ENCODE measurements around the gene DLGAP4. TPM values are rescaled to one million over a fixed set of nuclear protein-coding genes. Genes with fewer than 3 reads are reported as not detected.

The DLGAP4 gene
- total RNA-seq, 1 donor from 2014 or later = 25.7 TPM

DNA sequence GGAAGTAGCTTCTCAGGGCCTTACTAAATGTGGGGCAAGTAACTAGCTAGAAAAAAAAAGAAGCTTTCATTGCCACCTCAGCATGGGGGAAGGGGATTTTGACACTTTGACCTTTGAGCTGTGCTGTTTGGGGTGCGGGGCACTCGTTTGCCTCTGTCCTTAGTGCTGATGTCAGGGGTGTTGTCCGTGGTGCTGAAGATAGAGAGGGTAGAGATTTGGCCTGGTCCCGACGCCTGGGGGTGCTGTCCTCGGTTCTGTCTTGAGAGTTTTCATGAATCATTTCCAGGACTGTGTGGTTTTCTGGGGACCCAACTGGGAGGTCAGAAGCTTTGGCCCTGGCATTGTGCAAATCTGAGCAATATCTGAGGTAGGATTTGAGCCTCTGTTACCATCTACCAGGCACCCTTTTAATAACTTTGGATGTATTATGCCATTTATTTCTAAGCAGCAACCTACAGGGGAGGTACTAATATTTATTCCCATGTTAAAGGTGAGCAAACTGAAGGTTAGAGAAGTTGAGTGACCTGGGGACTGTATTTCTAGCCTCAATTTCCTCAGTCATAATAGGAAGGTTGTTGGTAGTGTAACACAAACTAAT is 78.0 kb downstream of the DLGAP4 start:
- intact Hi-C loops (cut with micrococcal nuclease) = no loop called here
- DNase-seq (ENCODE audit: low spot score) = peak; percentile 5
- peaks cover 3% of the 10 kb centered on the region for H3K27me3 Mint-ChIP-seq (ENCODE audit: insufficient read depth)
- H3K36me3 Mint-ChIP-seq (ENCODE audit: low read depth) = no peaks in the 10 kb centered on the region
- H3K9me3 Mint-ChIP-seq = no peaks in the 10 kb centered on the region
- no peak overlapping the region for H3K27ac Mint-ChIP-seq
- H3K4me1 Mint-ChIP-seq (ENCODE audit: low read depth) = no peaks in the 10 kb centered on the region
- H3K4me3 Mint-ChIP-seq = no peak overlapping the region

DNA sequence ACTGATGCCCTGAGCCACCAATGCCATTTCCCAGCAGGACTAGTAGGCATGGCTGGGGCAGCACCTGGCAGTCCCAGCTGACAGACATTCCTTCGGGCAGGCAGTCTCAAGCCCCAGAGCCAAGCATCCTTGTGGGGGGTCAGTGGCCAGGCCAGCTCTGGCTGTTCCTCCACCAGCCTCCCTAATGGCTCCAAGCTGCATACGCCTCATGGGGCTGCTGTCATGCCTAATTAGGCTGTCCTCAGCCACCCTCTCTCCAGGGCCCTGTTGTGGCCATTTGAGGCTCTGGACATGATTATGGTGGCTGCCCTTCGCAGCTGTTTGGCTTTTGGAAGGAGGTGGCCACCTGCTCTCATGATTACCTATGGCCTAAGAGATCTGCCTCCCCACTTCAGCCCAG is 79.4 kb downstream of the DLGAP4 start:
- Mint-ChIP-seq H3K36me3 (ENCODE audit: low read depth) (no peaks in the 10 kb centered on the region), H3K4me3 (no peak overlapping the region), H3K9me3 (no peaks in the 10 kb centered on the region), H3K27me3 (ENCODE audit: insufficient read depth) (peaks cover 3% of the 10 kb centered on the region), H3K27ac (no peak overlapping the region), H3K4me1 (ENCODE audit: low read depth) (no peaks in the 10 kb centered on the region)
- DNase-seq (ENCODE audit: low spot score) = no peak
- intact Hi-C loops (cut with micrococcal nuclease) = no loop called here

DNA sequence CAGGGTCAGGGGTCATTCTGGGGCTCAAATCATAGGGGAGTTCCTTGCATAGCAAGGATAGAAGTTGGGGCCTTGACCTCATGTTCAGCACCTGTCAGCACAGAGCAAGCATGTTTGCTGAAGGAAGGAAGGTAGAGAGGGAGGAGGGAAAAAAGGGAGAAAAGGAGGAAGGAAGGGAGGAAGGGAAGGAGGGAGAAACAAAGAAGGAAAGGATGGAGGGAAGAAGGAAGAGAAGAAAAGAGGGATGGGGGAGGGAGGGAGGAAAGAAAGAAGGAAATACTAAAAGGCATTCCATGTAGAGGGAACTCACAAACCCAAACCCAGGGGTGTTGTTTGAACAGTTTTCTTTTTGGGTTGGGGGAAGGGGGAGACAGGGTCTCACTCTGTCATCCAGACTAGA is 80.1 kb downstream of the DLGAP4 start:
- intact Hi-C loops (cut with micrococcal nuclease) = no loop called here
- no peak for DNase-seq (ENCODE audit: low spot score)
- Mint-ChIP-seq H3K9me3 (no peaks in the 10 kb centered on the region), H3K4me3 (no peak overlapping the region), H3K27ac (no peak overlapping the region), H3K4me1 (ENCODE audit: low read depth) (no peaks in the 10 kb centered on the region), H3K27me3 (ENCODE audit: insufficient read depth) (peaks cover 3% of the 10 kb centered on the region), H3K36me3 (ENCODE audit: low read depth) (no peaks in the 10 kb centered on the region)

DNA sequence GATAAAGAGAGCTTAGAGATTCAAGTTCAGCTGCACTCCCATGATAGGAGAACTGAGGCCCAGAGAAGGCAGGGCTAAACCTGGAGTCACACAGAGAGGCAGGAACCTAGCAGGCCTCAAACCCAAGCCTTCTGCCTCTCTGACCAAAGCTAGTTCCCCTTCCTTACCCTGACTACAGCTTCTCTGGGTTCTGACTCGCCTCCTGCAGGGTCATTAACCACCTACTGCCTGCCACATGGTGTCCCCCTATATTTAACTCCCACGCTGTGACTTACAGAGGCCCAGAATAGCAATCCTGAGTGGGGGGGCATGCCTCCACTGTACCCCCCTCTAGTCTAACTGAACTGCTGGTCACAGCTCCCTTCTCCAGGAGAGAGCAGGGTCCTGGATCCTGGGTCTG is 84.1 kb downstream of the DLGAP4 start:
- H3K4me1 Mint-ChIP-seq (ENCODE audit: low read depth) = no peaks in the 10 kb centered on the region
- H3K9me3 Mint-ChIP-seq = no peaks in the 10 kb centered on the region
- H3K36me3 Mint-ChIP-seq (ENCODE audit: low read depth) = no peaks in the 10 kb centered on the region
- H3K4me3 Mint-ChIP-seq = no peak overlapping the region
- peaks cover 3% of the 10 kb centered on the region for H3K27me3 Mint-ChIP-seq (ENCODE audit: insufficient read depth)
- H3K27ac Mint-ChIP-seq = no peak overlapping the region
- no peak for DNase-seq (ENCODE audit: low spot score)
- intact Hi-C loops (cut with micrococcal nuclease) = no loop called here

DNA sequence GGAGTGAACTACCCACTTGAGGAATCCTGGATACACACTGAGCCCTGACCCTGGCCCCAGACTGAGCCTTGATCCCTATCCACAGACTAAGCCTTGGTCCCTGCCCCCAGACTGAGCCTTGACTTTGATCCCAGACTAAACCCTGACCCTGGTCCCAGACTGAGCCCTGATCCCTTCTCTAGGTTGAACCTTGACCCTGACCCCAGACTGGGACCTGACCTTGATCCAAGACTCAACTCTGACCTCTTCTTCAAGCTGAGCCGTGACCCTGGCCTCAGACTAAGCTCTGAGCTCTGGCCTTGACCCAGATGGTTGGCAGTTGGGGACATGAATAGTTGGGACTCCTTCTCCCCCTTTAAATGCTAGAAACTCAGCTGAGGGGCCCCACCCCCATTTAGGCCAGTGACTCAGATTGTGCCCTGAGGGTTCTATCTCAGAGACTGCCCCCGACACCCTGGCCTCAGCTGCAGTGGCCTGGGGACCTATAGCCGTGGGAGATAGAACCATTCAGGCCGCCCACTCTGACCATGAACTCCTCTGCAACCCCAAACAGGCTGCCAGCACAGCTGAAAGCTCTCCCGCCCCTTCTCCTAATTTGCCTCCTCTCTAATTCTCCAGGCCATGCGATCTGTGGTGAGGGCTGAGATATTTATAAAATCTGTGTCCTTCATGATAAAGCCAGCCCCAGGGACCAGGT is 84.7 kb downstream of the DLGAP4 start:
- H3K9me3 Mint-ChIP-seq = no peaks in the 10 kb centered on the region
- intact Hi-C loops (cut with micrococcal nuclease) = no loop called here
- no peak overlapping the region for H3K4me3 Mint-ChIP-seq
- H3K4me1 Mint-ChIP-seq (ENCODE audit: low read depth) = no peaks in the 10 kb centered on the region
- no peak for DNase-seq (ENCODE audit: low spot score)
- H3K36me3 Mint-ChIP-seq (ENCODE audit: low read depth) = no peaks in the 10 kb centered on the region
- no peak overlapping the region for H3K27ac Mint-ChIP-seq
- peaks cover 3% of the 10 kb centered on the region for H3K27me3 Mint-ChIP-seq (ENCODE audit: insufficient read depth)

DNA sequence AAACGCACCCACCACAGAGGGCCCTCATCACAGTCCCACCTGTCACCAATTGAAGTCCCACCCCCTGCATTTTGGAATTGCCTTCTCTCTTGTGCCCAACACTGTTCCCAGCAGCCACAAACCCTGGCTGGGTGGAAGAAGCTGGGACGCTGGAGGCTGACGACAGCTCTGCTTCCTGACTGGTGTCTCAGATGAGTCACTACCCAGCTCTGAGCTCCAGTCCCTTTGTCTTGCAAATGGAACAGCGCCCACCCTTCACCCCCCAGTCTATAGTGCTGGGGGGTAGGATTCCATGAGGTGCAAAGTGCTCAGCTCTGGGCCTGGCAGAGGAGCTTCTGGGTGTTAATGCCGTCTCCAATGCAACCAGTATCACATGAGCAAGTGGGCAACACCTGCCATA is 85.3 kb downstream of the DLGAP4 start:
- H3K9me3 Mint-ChIP-seq = peaks cover 3% of the 10 kb centered on the region
- peaks cover 3% of the 10 kb centered on the region for H3K27me3 Mint-ChIP-seq (ENCODE audit: insufficient read depth)
- no peaks in the 10 kb centered on the region for H3K36me3 Mint-ChIP-seq (ENCODE audit: low read depth)
- H3K4me1 Mint-ChIP-seq (ENCODE audit: low read depth) = no peaks in the 10 kb centered on the region
- intact Hi-C loops (cut with micrococcal nuclease) = no loop called here
- DNase-seq (ENCODE audit: low spot score) = no peak
- H3K27ac Mint-ChIP-seq = no peak overlapping the region
- no peak overlapping the region for H3K4me3 Mint-ChIP-seq

DNA sequence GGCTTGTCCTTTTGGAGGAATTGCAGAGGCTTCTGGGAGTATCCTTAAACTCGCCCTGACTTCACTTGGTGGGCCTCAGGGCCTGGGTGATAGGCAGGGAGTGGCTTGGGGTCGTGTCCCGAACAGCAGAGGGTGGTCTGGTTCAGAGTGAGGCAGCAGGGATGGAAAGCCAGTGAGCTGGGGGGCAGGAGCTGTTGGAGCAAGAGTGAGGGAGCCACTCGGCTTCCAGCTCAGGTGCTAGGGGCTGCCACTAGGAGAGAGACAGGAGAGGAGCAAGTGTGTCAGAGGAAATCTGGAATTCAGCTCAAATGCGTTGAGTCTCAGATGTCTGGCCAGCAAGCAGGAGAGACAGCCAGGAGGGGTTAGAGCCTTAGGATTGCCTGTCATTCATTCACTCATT is 85.8 kb downstream of the DLGAP4 start:
- DNase-seq (ENCODE audit: low spot score) = no peak
- intact Hi-C loops (cut with micrococcal nuclease) = no loop called here
- no peaks in the 10 kb centered on the region for H3K36me3 Mint-ChIP-seq (ENCODE audit: low read depth)
- H3K27me3 Mint-ChIP-seq (ENCODE audit: insufficient read depth) = peaks cover 3% of the 10 kb centered on the region
- no peak overlapping the region for H3K27ac Mint-ChIP-seq
- no peak overlapping the region for H3K4me3 Mint-ChIP-seq
- no peaks in the 10 kb centered on the region for H3K4me1 Mint-ChIP-seq (ENCODE audit: low read depth)
- H3K9me3 Mint-ChIP-seq = peaks cover 4% of the 10 kb centered on the region

DNA sequence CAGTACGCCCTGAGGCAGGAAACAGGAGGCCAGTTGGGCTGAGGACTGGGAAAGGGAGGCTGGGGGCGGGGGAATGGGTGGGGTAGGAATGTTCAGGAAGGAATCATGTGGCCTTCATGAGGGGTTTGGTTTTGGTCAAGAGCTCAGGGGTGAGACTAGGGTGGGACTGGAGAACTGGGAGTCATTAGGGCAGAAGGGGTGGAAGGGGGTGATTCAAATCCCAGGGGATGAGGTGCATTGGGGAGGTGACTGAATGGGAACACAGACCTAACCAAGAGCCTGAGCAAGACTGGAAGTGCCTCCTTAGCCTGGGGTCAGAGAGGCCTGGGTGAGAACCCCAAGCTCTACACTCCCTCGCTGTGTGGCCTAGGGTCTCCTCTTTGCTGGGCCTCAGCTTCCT is 86.8 kb downstream of the DLGAP4 start:
- no peak overlapping the region for H3K4me3 Mint-ChIP-seq
- no peak for DNase-seq (ENCODE audit: low spot score)
- no peaks in the 10 kb centered on the region for H3K4me1 Mint-ChIP-seq (ENCODE audit: low read depth)
- peaks cover 3% of the 10 kb centered on the region for H3K27me3 Mint-ChIP-seq (ENCODE audit: insufficient read depth)
- no peak overlapping the region for H3K27ac Mint-ChIP-seq
- H3K9me3 Mint-ChIP-seq = peaks cover 4% of the 10 kb centered on the region
- H3K36me3 Mint-ChIP-seq (ENCODE audit: low read depth) = no peaks in the 10 kb centered on the region
- intact Hi-C loops (cut with micrococcal nuclease) = no loop called here

DNA sequence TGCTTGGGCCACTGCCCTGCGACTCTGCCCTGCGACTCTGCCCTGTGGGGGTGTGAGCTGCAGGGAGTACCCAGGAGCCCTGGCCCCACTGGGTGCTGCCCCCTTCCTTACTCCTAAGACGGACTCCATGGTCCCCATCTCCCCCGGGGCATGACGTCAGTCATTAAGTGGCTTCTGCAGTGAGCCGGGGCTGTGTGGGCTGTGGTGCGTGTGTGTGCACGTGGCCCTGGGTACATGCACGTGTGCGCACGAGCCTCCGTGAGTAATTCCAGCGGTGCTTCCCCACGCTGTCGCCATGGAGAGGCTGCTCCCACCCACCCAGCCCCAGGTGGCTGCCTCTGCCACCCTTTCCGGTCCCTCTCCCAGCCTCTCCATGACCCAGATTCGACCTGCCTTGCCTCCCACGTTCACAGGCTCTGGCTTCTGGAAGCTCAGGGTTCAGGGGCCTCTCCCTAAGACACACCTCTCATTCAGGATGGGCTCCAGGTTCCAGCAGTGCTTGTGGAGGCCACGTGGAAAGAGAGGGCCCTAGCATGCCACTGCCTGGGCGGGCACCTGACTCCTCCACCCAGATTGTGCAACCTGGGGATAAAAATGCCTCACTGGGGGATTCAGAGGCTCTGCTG is 88.3 kb downstream of the DLGAP4 start:
- intact Hi-C loops (cut with micrococcal nuclease) = no loop called here
- Mint-ChIP-seq H3K4me1 (ENCODE audit: low read depth) (no peaks in the 10 kb centered on the region), H3K4me3 (no peak overlapping the region), H3K27me3 (ENCODE audit: insufficient read depth) (no peaks in the 10 kb centered on the region), H3K36me3 (ENCODE audit: low read depth) (no peaks in the 10 kb centered on the region), H3K27ac (no peak overlapping the region), H3K9me3 (peaks cover 4% of the 10 kb centered on the region)
- DNase-seq (ENCODE audit: low spot score) = no peak

DNA sequence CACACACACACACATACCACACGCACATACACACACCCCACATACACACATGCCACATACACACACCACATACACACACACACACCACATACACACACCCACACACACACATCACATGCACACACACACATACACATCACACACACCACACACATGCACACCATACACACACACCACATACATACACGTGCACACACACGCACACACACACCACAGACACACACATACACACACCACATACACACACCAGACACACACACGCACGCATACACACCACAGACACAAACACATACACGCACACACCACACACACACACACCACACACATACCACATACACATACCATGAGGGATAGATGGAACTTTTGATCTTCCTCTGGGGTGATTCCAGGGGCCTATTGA is 90.2 kb downstream of the DLGAP4 start:
- H3K36me3 Mint-ChIP-seq (ENCODE audit: low read depth) = no peaks in the 10 kb centered on the region
- no peak for DNase-seq (ENCODE audit: low spot score)
- intact Hi-C loops (cut with micrococcal nuclease) = no loop called here
- H3K27ac Mint-ChIP-seq = no peak overlapping the region
- H3K4me1 Mint-ChIP-seq (ENCODE audit: low read depth) = no peaks in the 10 kb centered on the region
- H3K4me3 Mint-ChIP-seq = no peak overlapping the region
- H3K9me3 Mint-ChIP-seq = peaks cover 4% of the 10 kb centered on the region
- H3K27me3 Mint-ChIP-seq (ENCODE audit: insufficient read depth) = peaks cover 3% of the 10 kb centered on the region

DNA sequence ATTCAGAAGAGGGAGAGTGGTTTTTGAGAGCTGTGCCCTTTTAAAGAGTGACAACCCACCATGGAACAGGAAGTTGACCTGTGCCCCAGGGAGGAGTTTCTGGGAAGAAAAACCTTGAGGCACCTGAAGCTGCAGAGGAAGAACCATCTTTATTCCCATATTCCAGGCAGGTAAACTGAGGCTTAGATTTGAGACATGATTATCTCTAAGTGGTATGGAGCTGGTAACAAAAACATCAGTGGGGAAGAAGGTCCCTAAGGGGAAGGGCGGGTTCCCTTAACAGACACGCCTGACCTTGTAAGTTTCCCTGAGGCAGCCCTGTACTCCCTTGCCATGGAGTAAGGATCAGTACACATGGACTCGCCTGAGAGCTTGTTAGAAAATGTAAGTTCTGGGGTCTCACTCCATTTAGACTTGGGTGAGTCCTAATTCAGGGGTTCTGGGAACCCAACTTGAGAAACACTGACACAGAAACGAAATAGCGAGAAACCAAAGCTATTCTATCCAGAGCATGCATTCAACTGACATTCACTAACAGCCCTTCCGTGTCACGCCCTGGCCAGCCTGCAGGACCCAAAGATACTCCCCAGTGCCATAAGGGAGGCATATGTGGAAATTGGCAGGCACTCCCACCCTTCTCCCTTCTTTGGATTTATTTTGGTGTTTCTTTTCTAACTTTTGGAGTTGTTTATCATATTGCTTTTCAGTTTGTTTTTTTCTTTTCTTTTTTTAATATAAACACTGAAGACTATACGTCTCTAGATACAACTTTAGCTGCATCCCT is 90.9 kb downstream of the DLGAP4 start:
- H3K27me3 Mint-ChIP-seq (ENCODE audit: insufficient read depth) = peaks cover 8% of the 10 kb centered on the region
- H3K4me3 Mint-ChIP-seq = no peak overlapping the region
- H3K4me1 Mint-ChIP-seq (ENCODE audit: low read depth) = no peaks in the 10 kb centered on the region
- H3K27ac Mint-ChIP-seq = no peak overlapping the region
- no peaks in the 10 kb centered on the region for H3K36me3 Mint-ChIP-seq (ENCODE audit: low read depth)
- DNase-seq (ENCODE audit: low spot score) = no peak
- H3K9me3 Mint-ChIP-seq = peaks cover 4% of the 10 kb centered on the region
- intact Hi-C loops (cut with micrococcal nuclease) = no loop called here

DNA sequence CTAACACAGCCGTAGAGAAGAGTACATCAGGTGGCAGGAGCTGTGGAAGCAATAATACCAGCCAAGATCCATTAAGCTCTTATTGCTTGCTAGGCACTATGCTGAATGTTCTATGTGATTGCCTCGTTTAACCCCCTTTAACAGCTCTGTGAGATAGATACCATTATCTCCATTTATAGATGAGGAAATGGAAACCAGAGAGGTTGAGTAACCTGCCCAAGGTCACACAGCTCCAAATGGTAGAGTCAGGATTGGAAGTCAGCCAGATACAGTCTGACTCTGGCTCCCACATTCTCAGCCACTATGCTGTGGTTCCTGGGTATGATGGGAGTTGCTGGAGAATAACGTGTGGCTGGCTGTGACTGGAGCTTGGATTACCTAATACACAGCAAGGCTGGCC is 92.4 kb downstream of the DLGAP4 start:
- Mint-ChIP-seq H3K27ac (no peak overlapping the region), H3K36me3 (ENCODE audit: low read depth) (no peaks in the 10 kb centered on the region), H3K27me3 (ENCODE audit: insufficient read depth) (peaks cover 8% of the 10 kb centered on the region), H3K9me3 (peaks cover 4% of the 10 kb centered on the region), H3K4me1 (ENCODE audit: low read depth) (no peaks in the 10 kb centered on the region), H3K4me3 (no peak overlapping the region)
- intact Hi-C loops (cut with micrococcal nuclease) = no loop called here
- DNase-seq (ENCODE audit: low spot score) = no peak

Measured in activated T-helper 1 cell treated with anti-CD3 and anti-CD28 coated beads, Interleukin-12 subunit alpha, Interleukin-12 subunit beta, Interleukin-2, Interleukin-4 antibody, amounts not matched to agents 30 ng/mL and 10 ng/mL and 1 ng/mL, durations not matched to agents 14 hours and 24 hours and 36 hours (primary cell).